Fibroblast of pulmonary artery (primary cell): ENCODE results near the gene MC1R.

Source experiments
- DNase-seq: peaks from one replicate; pipeline ENCODE4 v3.0.0-alpha.2; 2010; ENCODE audit warnings: low read depth
- H3K4me3 ChIP-seq: replicated peaks from 2 replicates; pipeline ENCODE4 v1.5.1; 2011; ENCODE audit warnings: low read depth, mild to moderate bottlenecking, control low read depth, low read length, moderate library complexity
- CTCF ChIP-seq: IDR thresholded peaks from 2 replicates; pipeline ENCODE4 v1.5.1; 2011; ENCODE audit warnings: mild to moderate bottlenecking, control low read depth, low read length, inconsistent platforms; ENCODE audit errors: missing control alignments

MC1R gene

GRCh38 chr16:89938175-89938885, 19.7 kb downstream of the MC1R start:
- no peak overlapping the region for H3K4me3 ChIP-seq
- no peak for TF ChIP-seq CTCF
- DNase-seq = no peak

- no peak overlapping the region for H3K4me3 ChIP-seq
- no peak for TF ChIP-seq CTCF
- DNase-seq = no peak
These were observed 26.1 kb downstream of the MC1R start for GRCh38 chr16:89944773-89945172.

- TF ChIP-seq CTCF = no peak
- DNase-seq = no peak
- H3K4me3 ChIP-seq = no peak overlapping the region
These were observed 27.0 kb downstream of the MC1R start for GRCh38 chr16:89945654-89946053.

GRCh38 chr16:89946515-89946914, 27.9 kb downstream of the MC1R start:
- DNase-seq = no peak
- H3K4me3 ChIP-seq = no peak overlapping the region
- TF ChIP-seq CTCF = no peak

GRCh38 chr16:89949121-89949742, 30.6 kb downstream of the MC1R start:
- no peak for DNase-seq
- TF ChIP-seq CTCF = no peak
- peak overlapping the region; percentile 67 for H3K4me3 ChIP-seq

GRCh38 chr16:89949756-89950155, 31.1 kb downstream of the MC1R start:
- TF ChIP-seq CTCF = no peak
- DNase-seq = no peak
- H3K4me3 ChIP-seq = peak overlapping the region; percentile 67

- H3K4me3 ChIP-seq = no peak overlapping the region
- no peak for TF ChIP-seq CTCF
- DNase-seq = no peak
These were observed 32.8 kb downstream of the MC1R start for GRCh38 chr16:89951509-89951908.
